ENCODE measurements around the gene MT1E.
"Not testable (repeated sequence)": the region's sequence is repeated elsewhere in the genome, so short reads cannot be mapped to it uniquely, and the experiment has no call there.

Gene MT1E

GRCh38 chr16:56607675-56608042, 17.9 kb upstream of the MT1E start:
- DNase-seq = no peak

- peak; percentile 95 for DNase-seq
These were observed 17.3 kb upstream of the MT1E start, which contains the start of gene MT2A for GRCh38 chr16:56608043-56608875. Gene MT2A (plus strand): TSS chr16:56608584. CDS start chr16:56608656, 72 bp downstream.

GRCh38 chr16:56608876-56609462, 16.6 kb upstream of the MT1E start:
- DNase-seq = peak; percentile 66

GRCh38 chr16:56609463-56609921, 16.1 kb upstream of the MT1E start:
- peak; percentile 87 for DNase-seq

GRCh38 chr16:56610017-56610608, 15.5 kb upstream of the MT1E start:
- peak; percentile 89 for DNase-seq

GRCh38 chr16:56610609-56611111, 14.9 kb upstream of the MT1E start:
- DNase-seq = no peak

- DNase-seq = no peak
These were observed 14.2 kb upstream of the MT1E start for GRCh38 chr16:56611281-56611833.

GRCh38 chr16:56613706-56614105, 11.9 kb upstream of the MT1E start:
- DNase-seq = no peak

- no peak for DNase-seq
These were observed 11.0 kb upstream of the MT1E start for GRCh38 chr16:56614549-56614991.

GRCh38 chr16:56615353-56615752, 10.2 kb upstream of the MT1E start:
- DNase-seq = no peak

GRCh38 chr16:56616608-56617211, 8.9 kb upstream of the MT1E start:
- DNase-seq = no peak

- DNase-seq = peak; percentile 85
These were observed 8.1 kb upstream of the MT1E start for GRCh38 chr16:56617212-56618085.

- no peak for DNase-seq
These were observed 7.4 kb upstream of the MT1E start for GRCh38 chr16:56618138-56618537.

GRCh38 chr16:56620339-56620897, 5.2 kb upstream of the MT1E start:
- no peak for DNase-seq

GRCh38 chr16:56621665-56622445, 3.7 kb upstream of the MT1E start:
- not testable (repeated sequence) for DNase-seq

GRCh38 chr16:56623184-56623583, 2.4 kb upstream of the MT1E start:
- not testable (repeated sequence) for DNase-seq

GRCh38 chr16:56623637-56624036, 1.9 kb upstream of the MT1E start:
- no peak for DNase-seq

GRCh38 chr16:56625943-56626654, 518 bp downstream of the MT1E start:
- DNase-seq = peak; percentile 48

- DNase-seq = peak; percentile 36
These were observed 1.1 kb downstream of the MT1E start for GRCh38 chr16:56626685-56627084.
